Ishikawa (cell line): ENCODE data around the gene N4BP3.

Experiments
- CEBPB ChIP-seq: IDR thresholded peaks from 2 replicates; pipeline ENCODE4 v1.6.1; 2012
- CREB1 ChIP-seq: IDR thresholded peaks from 2 replicates; pipeline ENCODE4 v1.6.1; 2012; ENCODE audit warnings: low read depth
- EGR1 ChIP-seq: IDR thresholded peaks from 2 replicates; pipeline ENCODE4 v1.6.1; 2012
- EP300 ChIP-seq: IDR thresholded peaks from 2 replicates; pipeline ENCODE4 v1.6.1; 2012; ENCODE audit warnings: borderline replicate concordance
- FOXM1 ChIP-seq: IDR thresholded peaks from 2 replicates; pipeline ENCODE4 v1.6.1; 2012; ENCODE audit warnings: low read depth, borderline replicate concordance
- NFIC ChIP-seq: IDR thresholded peaks from 2 replicates; pipeline ENCODE4 v1.6.1; 2012
- RAD21 ChIP-seq: IDR thresholded peaks from 2 replicates; pipeline ENCODE4 v1.6.1; 2012; ENCODE audit warnings: low read depth
- TAF1 ChIP-seq: IDR thresholded peaks from 2 replicates; pipeline ENCODE4 v1.6.1; 2012; ENCODE audit warnings: low read depth, mild to moderate bottlenecking
- TCF12 ChIP-seq: IDR thresholded peaks from 2 replicates; pipeline ENCODE4 v1.6.1; 2012; ENCODE audit warnings: low read depth
- TEAD4 ChIP-seq: IDR thresholded peaks from 2 replicates; pipeline ENCODE4 v1.6.1; 2012
- YY1 ChIP-seq: IDR thresholded peaks from 2 replicates; pipeline ENCODE4 v1.6.1; 2012; ENCODE audit warnings: low read depth
- ZBTB7A ChIP-seq: IDR thresholded peaks from 2 replicates; pipeline ENCODE4 v1.6.1; 2012; ENCODE audit warnings: low read depth
- TF ChIP-seq, protein P1 (sequence below): IDR thresholded peaks from 2 replicates; pipeline ENCODE4 v1.6.1; 2012; ENCODE audit warnings: low read depth, mild to moderate bottlenecking
- TF ChIP-seq, protein P2 (sequence below): IDR thresholded peaks from 2 replicates; pipeline ENCODE4 v1.6.1; 2012
- TF ChIP-seq, protein P3 (sequence below): IDR thresholded peaks from 2 replicates; pipeline ENCODE4 v1.6.1; 2012

Gene N4BP3

DNA sequence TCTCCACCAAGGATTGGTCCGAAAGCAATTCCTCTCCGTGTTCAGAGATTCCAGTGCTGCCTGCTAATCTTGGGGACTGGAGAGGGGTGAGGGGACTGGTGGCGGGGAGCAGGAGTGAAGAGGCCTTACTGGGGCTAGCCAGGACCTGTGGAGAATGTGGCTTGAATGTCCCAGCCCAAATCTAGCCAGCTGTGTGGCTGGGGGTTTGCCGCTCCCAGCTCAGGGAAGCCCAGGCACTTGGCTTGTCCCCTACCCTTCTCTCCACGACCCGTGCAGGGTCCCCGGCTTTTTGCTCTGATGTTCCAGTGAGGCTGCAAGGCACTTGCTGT is 2.4 kb downstream of the N4BP3 start:
- TF ChIP-seq EP300 = no peak
- no peak for TF ChIP-seq CEBPB
- no peak for TF ChIP-seq RAD21
- TF ChIP-seq, protein P1, sequence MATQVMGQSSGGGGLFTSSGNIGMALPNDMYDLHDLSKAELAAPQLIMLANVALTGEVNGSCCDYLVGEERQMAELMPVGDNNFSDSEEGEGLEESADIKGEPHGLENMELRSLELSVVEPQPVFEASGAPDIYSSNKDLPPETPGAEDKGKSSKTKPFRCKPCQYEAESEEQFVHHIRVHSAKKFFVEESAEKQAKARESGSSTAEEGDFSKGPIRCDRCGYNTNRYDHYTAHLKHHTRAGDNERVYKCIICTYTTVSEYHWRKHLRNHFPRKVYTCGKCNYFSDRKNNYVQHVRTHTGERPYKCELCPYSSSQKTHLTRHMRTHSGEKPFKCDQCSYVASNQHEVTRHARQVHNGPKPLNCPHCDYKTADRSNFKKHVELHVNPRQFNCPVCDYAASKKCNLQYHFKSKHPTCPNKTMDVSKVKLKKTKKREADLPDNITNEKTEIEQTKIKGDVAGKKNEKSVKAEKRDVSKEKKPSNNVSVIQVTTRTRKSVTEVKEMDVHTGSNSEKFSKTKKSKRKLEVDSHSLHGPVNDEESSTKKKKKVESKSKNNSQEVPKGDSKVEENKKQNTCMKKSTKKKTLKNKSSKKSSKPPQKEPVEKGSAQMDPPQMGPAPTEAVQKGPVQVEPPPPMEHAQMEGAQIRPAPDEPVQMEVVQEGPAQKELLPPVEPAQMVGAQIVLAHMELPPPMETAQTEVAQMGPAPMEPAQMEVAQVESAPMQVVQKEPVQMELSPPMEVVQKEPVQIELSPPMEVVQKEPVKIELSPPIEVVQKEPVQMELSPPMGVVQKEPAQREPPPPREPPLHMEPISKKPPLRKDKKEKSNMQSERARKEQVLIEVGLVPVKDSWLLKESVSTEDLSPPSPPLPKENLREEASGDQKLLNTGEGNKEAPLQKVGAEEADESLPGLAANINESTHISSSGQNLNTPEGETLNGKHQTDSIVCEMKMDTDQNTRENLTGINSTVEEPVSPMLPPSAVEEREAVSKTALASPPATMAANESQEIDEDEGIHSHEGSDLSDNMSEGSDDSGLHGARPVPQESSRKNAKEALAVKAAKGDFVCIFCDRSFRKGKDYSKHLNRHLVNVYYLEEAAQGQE = no peak
- TF ChIP-seq FOXM1 = no peak
- TF ChIP-seq, protein P2, sequence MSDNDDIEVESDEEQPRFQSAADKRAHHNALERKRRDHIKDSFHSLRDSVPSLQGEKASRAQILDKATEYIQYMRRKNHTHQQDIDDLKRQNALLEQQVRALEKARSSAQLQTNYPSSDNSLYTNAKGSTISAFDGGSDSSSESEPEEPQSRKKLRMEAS = no peak
- no peak for TF ChIP-seq TCF12
- TF ChIP-seq YY1 = no peak
- no peak for TF ChIP-seq TAF1
- TF ChIP-seq NFIC = no peak

DNA sequence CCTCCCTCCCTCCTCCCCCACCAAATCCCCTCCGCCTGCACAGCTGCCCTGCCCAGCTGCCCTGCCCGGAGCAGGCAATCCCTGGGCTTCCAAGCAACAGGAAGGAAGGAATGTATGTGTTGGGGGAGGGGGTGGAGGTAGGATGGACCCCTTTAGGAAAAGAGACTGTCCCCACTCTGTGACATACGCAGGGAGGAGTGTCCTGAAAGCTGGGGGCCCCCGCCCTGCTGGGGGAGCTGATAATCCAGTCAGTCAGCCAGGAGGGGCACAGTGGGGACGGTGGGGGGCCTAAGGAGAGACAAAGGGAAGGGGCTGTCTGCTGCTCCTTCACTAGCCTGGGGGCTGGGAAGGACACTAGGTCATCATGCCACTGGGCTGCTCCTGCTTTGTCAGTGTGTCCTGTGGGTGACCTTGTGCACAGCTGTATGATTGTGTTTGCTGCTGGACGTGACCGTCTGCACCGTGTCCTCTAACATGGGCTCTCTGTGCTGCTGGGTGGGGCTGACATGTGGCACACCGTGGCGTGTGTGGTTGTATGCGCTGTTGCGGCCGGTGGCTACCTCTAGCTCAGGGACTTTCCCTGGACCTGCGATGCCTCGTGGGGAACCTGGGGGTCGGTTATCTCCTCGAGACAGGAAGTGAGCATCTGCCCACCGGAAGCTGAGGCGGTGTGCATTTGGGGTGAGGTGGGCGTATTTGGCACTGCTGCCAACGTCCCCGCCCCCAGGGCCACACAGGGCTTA is 3.0 kb downstream of the N4BP3 start:
- TF ChIP-seq TAF1 = no peak
- no peak for TF ChIP-seq TEAD4
- TF ChIP-seq, protein P2 = no peak
- TF ChIP-seq, protein P3, sequence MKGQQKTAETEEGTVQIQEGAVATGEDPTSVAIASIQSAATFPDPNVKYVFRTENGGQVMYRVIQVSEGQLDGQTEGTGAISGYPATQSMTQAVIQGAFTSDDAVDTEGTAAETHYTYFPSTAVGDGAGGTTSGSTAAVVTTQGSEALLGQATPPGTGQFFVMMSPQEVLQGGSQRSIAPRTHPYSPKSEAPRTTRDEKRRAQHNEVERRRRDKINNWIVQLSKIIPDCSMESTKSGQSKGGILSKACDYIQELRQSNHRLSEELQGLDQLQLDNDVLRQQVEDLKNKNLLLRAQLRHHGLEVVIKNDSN = no peak
- no peak for TF ChIP-seq CEBPB
- TF ChIP-seq EGR1 = no peak
- TF ChIP-seq TCF12 = no peak
- TF ChIP-seq EP300 = no peak
- TF ChIP-seq NFIC = no peak
- no peak for TF ChIP-seq CREB1
- TF ChIP-seq RAD21 = no peak
- no peak for TF ChIP-seq FOXM1
- no peak for TF ChIP-seq YY1

DNA sequence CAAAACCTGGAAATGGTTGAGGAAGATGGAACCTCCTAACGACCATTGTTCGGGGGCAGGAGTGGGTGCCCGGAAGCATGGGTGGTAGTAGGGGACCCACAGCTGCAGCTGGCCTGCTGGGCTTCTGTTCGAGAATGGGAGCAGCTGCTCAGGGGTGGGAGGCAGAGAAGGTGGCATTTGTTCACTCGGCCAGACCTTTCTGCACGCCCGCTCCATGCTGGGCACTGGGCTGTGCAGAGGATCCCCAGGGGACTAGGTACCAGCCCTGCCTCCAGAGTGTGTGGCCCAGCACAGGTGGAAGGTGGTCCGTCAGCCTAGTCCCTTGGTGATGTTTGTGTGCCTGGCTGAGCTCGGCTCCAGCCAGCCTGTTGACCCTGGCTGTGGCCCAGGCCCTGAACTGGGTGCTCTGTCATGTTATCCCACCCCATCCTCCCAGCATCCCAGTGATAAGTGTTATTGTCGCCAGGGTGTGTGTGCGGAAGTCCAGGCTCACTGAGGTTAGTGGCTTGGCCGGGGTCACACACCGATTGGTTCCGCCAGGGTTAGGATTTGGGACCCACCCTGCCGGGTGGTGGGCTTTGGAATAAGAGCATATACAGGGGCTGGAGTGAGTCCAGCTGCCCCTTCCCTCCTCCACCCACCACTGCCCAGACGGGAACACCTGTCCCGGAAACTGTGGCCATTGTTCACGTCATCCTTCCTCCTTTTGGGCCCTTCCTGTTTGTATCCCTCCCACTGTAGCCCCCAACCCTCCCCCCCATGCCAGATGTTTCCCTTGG is 4.8 kb downstream of the N4BP3 start:
- TF ChIP-seq EP300 = no peak
- no peak for TF ChIP-seq TCF12
- TF ChIP-seq EGR1 = no peak
- no peak for TF ChIP-seq CEBPB
- TF ChIP-seq YY1 = no peak
- TF ChIP-seq, protein P2 = no peak
- TF ChIP-seq, protein P1 = no peak
- no peak for TF ChIP-seq NFIC
- TF ChIP-seq FOXM1 = no peak
- no peak for TF ChIP-seq ZBTB7A
- no peak for TF ChIP-seq RAD21
- TF ChIP-seq CREB1 = no peak

DNA sequence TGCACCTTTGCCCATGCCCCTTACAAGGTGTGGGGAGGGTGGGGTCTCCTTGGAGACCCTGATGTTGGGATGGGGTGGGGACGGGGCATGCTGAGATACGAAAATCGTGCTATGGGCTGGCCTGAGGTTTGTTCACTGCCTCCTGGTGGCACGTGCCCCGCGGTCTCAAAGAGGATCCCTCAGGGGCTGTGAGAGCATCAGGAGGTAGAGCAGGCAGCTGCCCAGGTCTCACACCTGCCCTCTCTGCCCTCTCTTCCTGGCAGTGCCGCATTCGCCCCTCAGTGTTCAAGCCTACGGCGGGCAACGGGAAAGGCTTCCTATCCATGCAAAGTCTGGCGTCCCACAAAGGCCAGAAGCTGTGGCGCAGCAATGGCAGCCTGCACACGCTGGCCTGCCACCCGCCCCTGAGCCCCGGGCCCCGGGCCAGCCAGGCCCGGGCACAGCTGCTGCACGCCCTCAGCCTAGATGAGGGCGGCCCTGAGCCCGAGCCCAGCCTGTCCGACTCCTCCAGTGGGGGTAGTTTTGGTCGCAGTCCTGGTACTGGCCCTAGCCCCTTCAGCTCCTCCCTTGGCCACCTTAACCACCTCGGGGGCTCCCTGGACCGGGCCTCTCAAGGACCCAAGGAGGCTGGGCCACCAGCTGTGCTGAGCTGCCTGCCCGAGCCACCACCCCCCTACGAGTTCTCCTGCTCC is 6.7 kb downstream of the N4BP3 start:
- TF ChIP-seq NFIC (no peak), YY1 (no peak), ZBTB7A (no peak), TEAD4 (no peak), RAD21 (no peak), CREB1 (no peak), TCF12 (no peak)
- TF ChIP-seq, protein P3 = no peak
- TF ChIP-seq, protein P2 = no peak
